Loucy (cell line): ENCODE measurements around the gene TAS2R41.
"Not testable (repeated sequence)": the region's sequence is repeated elsewhere in the genome, so short reads cannot be mapped to it uniquely, and the experiment has no call there.

Source experiments
- H2AFZ ChIP-seq: fragments of 200-600 bp; sonication (generic); 2 replicates; pipeline ENCODE4 v1.6.0; 2016; ENCODE audit warnings: antibody characterized with exemption, mild to moderate bottlenecking, low read length, moderate library complexity
- H3F3A ChIP-seq: fragments of 200-600 bp; 2 replicates; pipeline ENCODE4 v1.6.0; 2016; ENCODE audit warnings: antibody characterized with exemption, low read depth, mild to moderate bottlenecking
- H3K27me3 ChIP-seq: fragments of 200-600 bp; sonication (generic); 2 replicates; pipeline ENCODE4 v1.6.1; 2014; ENCODE audit warnings: low read length, mild to moderate bottlenecking; ENCODE audit not compliant: insufficient read depth, poor library complexity, severe bottlenecking
- H3K36me3 ChIP-seq: fragments of 200-600 bp; sonication (generic); 2 replicates; pipeline ENCODE4 v1.6.1; 2016; ENCODE audit warnings: low read length; ENCODE audit not compliant: insufficient read depth
- H3K4me1 ChIP-seq: fragments of 200-600 bp; sonication (generic); 2 replicates; pipeline ENCODE4 v1.5.1; 2014; ENCODE audit warnings: low read length, mild to moderate bottlenecking; ENCODE audit not compliant: insufficient read depth, poor library complexity, severe bottlenecking
- H3K4me2 ChIP-seq: fragments of 200-600 bp; sonication (generic); 2 replicates; pipeline ENCODE4 v1.6.0; 2014; ENCODE audit warnings: antibody characterized with exemption, low read length, low read depth, mild to moderate bottlenecking; ENCODE audit not compliant: poor library complexity, severe bottlenecking
- H3K4me3 ChIP-seq: fragments of 200-600 bp; sonication (generic); 2 replicates; pipeline ENCODE4 v1.5.1; 2014; ENCODE audit warnings: low read length, mild to moderate bottlenecking, mixed read lengths; ENCODE audit not compliant: poor library complexity, severe bottlenecking
- H3K79me2 ChIP-seq: fragments of 200-600 bp; sonication (generic); 2 replicates; pipeline ENCODE4 v1.6.1; 2014; ENCODE audit warnings: low read length; ENCODE audit not compliant: insufficient read depth
- H3K9ac ChIP-seq: fragments of 200-600 bp; sonication (generic); 2 replicates; pipeline ENCODE4 v1.6.0; 2014; ENCODE audit warnings: mild to moderate bottlenecking, low read depth, low read length, moderate library complexity; ENCODE audit not compliant: poor library complexity, severe bottlenecking
- H3K9me2 ChIP-seq: fragments of 200-600 bp; sonication (generic); replicated peaks from 2 replicates; pipeline ENCODE4 v1.6.1; 2016; ENCODE audit warnings: low read depth, low read length, mixed read lengths
- H3K9me3 ChIP-seq: fragments of 200-600 bp; sonication (generic); 2 replicates; pipeline ENCODE4 v1.6.1; 2014; ENCODE audit warnings: mild to moderate bottlenecking, antibody characterized with exemption, low read length, low read depth; ENCODE audit not compliant: insufficient read depth
- H4K20me1 ChIP-seq: fragments of 200-600 bp; sonication (generic); 2 replicates; pipeline ENCODE4 v1.6.0; 2014; ENCODE audit warnings: antibody characterized with exemption, low read length, mild to moderate bottlenecking; ENCODE audit not compliant: insufficient read depth, poor library complexity, severe bottlenecking
- CTCF ChIP-seq: fragments of 200-600 bp; sonication (generic); conservative IDR thresholded peaks from 2 replicates; pipeline ENCODE4 v1.5.1; 2014; ENCODE audit warnings: mild to moderate bottlenecking, antibody characterized with exemption, low read length
- EZH2phosphoT487 ChIP-seq: fragments of 200-600 bp; IDR thresholded peaks from 2 replicates; pipeline ENCODE4 v1.6.1; 2018; ENCODE audit warnings: antibody characterized with exemption, mild to moderate bottlenecking, moderate library complexity, borderline replicate concordance

TAS2R41 gene

GRCh38 chr7:143463556-143463955, 14.1 kb upstream of the TAS2R41 start:
- no peak for TF ChIP-seq CTCF
- no peak for TF ChIP-seq EZH2phosphoT487
- no peaks in the 10 kb centered on the region for H3K9me2 ChIP-seq

GRCh38 chr7:143463957-143464356, 13.7 kb upstream of the TAS2R41 start:
- Histone ChIP-seq H3K79me2 (no peaks in the 10 kb centered on the region), H3K9me2 (no peaks in the 10 kb centered on the region), H3K4me3 (no peak overlapping the region), H3K27me3 (no peaks in the 10 kb centered on the region), H3K36me3 (no peaks in the 10 kb centered on the region), H3K4me2 (no peak overlapping the region), H3K4me1 (no peaks in the 10 kb centered on the region), H3K9ac (no peak overlapping the region), H3K9me3 (no peaks in the 10 kb centered on the region), H3F3A (no peaks in the 10 kb centered on the region), H2AFZ (no peak overlapping the region), H4K20me1 (no peaks in the 10 kb centered on the region)
- TF ChIP-seq CTCF: no peak
- TF ChIP-seq EZH2phosphoT487: no peak

More at GRCh38 chr7:143463556-143463955, 14.1 kb upstream of the TAS2R41 start:
- Histone ChIP-seq H3K4me1 (no peaks in the 10 kb centered on the region), H3K4me3 (no peak overlapping the region), H3K36me3 (no peaks in the 10 kb centered on the region), H3F3A (no peaks in the 10 kb centered on the region), H4K20me1 (no peaks in the 10 kb centered on the region), H3K4me2 (no peak overlapping the region), H3K27me3 (no peaks in the 10 kb centered on the region), H3K9me3 (no peaks in the 10 kb centered on the region), H3K9ac (no peak overlapping the region), H2AFZ (no peak overlapping the region), H3K79me2 (no peaks in the 10 kb centered on the region)

GRCh38 chr7:143467724-143468123, 9.9 kb upstream of the TAS2R41 start:
- Histone ChIP-seq H3K4me2 (no peak overlapping the region), H4K20me1 (no peaks in the 10 kb centered on the region), H3K79me2 (no peaks in the 10 kb centered on the region), H2AFZ (no peak overlapping the region), H3K36me3 (no peaks in the 10 kb centered on the region), H3K4me1 (no peaks in the 10 kb centered on the region), H3K9ac (no peak overlapping the region), H3K27me3 (no peaks in the 10 kb centered on the region), H3K9me3 (no peaks in the 10 kb centered on the region; the same call in 1 of the 2 replicates), H3K4me3 (no peak overlapping the region), H3F3A (no peaks in the 10 kb centered on the region), H3K9me2 (no peaks in the 10 kb centered on the region)
- TF ChIP-seq EZH2phosphoT487 (no peak), CTCF (no peak)

GRCh38 chr7:143472071-143472689, 5.5 kb upstream of the TAS2R41 start:
- not testable (repeated sequence) for H4K20me1 ChIP-seq, H3K36me3 ChIP-seq, H3K4me1 ChIP-seq, H3K9ac ChIP-seq, H3F3A ChIP-seq, H3K79me2 ChIP-seq, H3K27me3 ChIP-seq, H3K9me3 ChIP-seq, H3K4me3 ChIP-seq, H2AFZ ChIP-seq, H3K9me2 ChIP-seq, H3K4me2 ChIP-seq
